NCI-H2171 treated with DMSO at 0.1 percent for 48 hours (cell line): ENCODE results near the gene PALM2AKAP2.
A peak's percentile ranks its signal among the peaks of the same experiment; 100 is the strongest.
"Not testable (repeated sequence)": the region's sequence is repeated elsewhere in the genome, so short reads cannot be mapped to it uniquely, and the experiment has no call there.

Experiments
- DNase-seq: peaks from one replicate; lab custom pipeline; 2025; lab: John Stamatoyannopoulos, UW

Gene PALM2AKAP2

GRCh38 chr9:109805050-109805449 lies 25.1 kb downstream of the PALM2AKAP2 start:
- DNase-seq = peak; percentile 61

DNA sequence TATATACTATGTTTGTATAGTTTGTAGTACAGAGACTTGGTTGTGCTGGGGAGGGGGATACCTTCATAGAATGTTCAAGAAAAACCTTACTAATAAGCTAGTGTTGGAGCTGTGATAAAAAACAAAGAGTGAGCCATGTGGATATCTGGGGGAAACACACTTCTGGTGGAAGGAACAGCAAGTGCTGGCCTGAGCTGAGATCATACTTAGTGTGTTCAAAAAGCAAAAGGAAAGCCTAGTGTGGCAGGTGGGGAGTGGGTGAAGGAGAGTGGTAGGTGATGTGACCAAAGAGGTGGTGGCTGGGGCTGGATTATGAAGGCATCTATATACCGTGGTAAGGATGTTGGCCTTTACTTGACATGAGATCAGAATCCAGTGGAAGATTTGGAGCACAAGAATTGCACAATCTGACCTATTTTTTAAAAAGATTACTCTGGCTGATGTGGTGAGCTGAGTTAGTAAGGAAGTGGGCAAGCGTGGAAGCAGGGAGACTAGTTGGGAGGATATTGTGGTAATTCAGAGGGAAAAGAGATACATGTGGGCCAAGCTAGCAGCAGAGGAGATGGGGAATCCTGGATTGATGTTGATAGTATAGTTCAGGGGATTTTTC lies 26.6 kb downstream of the PALM2AKAP2 start:
- no peak for DNase-seq

- no peak for DNase-seq
Observed at GRCh38 chr9:109811876-109812275, 31.9 kb downstream of the PALM2AKAP2 start.

DNA sequence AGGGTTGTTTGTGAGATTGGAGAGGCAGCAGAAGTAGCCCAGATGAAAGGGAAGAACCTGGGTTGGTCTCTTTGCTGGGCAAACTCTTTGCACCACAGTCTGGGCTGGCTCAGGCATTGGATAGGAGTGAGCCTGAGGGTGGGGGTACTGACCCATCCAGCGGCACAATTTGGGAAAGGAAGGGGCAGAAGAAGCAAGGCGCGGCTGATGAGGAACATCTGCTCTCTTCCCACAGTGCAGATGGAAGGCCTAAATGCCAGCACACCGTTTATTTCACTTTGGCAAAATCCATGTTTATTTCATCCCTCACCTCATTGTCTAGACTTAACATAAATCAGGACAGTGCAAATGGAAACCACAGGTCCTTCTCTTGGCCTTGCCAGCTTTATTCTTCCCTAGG lies 32.3 kb downstream of the PALM2AKAP2 start:
- no peak for DNase-seq

DNA sequence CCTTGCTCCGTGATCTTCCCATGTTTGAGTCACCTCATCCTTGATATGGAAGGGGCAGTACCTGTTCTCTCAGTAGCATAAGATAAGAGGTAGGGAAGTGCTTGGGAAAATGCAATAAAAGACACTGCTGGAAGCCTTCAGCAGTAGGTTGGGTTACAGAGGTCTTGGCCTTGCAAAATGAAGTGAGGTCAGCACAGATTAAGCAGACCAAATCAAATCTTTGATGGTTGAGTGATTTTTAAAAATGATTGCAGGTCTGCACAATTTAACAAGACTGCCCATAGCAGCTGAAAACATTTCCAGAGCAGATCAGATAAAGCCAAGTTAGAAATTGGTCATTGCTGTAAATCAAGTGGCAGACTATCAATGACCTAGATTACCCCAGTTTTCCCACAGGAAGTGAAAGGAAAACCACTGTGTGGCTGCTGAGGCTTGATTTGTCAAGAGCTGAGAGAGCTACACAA lies 32.9 kb downstream of the PALM2AKAP2 start:
- DNase-seq = no peak

GRCh38 chr9:109813303-109813702 lies 33.3 kb downstream of the PALM2AKAP2 start:
- DNase-seq = no peak

- DNase-seq = no peak
Observed at GRCh38 chr9:109813829-109814228, 33.8 kb downstream of the PALM2AKAP2 start.

DNA sequence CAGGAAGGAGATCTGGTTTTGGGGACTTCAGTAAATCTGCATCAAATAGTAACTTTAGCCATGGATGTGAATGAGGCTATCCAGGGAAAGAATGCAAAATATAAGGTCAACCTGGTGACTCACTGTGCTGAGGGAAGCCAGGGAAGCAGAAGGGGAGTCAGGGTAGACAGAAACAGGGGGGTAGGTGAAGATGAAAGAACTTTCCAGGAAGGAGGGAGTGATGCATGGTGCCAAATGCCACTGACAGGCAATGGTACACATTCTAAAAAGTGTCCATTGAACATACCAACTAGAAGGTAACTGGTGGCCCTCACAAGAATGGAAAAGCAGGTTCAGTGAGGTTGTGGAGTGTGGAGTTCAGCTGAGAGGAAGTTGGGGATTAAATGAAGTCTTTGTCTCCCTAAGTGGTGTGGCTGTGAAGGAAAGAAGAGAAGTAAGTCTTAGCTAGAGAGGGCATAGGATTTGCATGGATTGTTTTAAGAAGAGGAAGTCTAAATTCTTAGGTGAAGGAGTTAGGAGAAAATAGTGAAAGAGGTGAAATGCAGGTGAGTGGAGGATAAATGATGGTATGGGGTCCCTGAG lies 35.5 kb downstream of the PALM2AKAP2 start:
- no peak for DNase-seq

DNA sequence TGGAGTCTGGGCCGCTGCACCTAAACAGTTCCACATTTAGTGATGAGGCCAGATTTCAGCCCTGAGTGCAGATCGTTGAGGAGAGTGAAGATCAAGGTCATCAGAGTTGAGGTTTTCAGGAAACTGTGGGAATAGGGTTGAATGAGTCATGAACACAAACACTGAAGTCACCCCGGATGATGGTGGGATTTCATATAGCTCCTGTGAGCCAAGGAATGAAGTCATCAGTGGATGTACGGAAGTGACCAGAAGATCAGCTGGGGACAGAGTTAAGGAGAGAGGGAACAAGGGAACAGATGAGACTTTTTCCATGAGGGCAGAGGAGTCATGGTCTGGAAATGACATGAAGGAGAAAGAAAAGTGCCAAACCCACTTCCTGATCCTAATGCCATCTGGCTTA lies 36.5 kb downstream of the PALM2AKAP2 start:
- no peak for DNase-seq

GRCh38 chr9:109817146-109817845 lies 37.3 kb downstream of the PALM2AKAP2 start:
- no peak for DNase-seq

- peak; percentile 54 for DNase-seq
Observed at GRCh38 chr9:109817846-109818472, 38.0 kb downstream of the PALM2AKAP2 start.

- no peak for DNase-seq
Observed at GRCh38 chr9:109821711-109822110, 41.7 kb downstream of the PALM2AKAP2 start.

- DNase-seq = not testable (repeated sequence)
Observed at GRCh38 chr9:109825383-109825782, 45.4 kb downstream of the PALM2AKAP2 start.

- DNase-seq = no peak
Observed at GRCh38 chr9:109826559-109826958, 46.6 kb downstream of the PALM2AKAP2 start.

GRCh38 chr9:109828254-109828653 lies 48.3 kb downstream of the PALM2AKAP2 start:
- peak; percentile 27 for DNase-seq
